OCI-LY1 (cell line): ENCODE measurements around the gene GTF2H4.

Experiments used
- H2AFZ ChIP-seq: fragments of 200-600 bp; sonication (generic), shearing (Covaris generic); 2 replicates; pipeline ENCODE4 v1.6.0; 2014; ENCODE audit warnings: antibody characterized with exemption, mild to moderate bottlenecking, low read length
- H3F3A ChIP-seq: fragments of 200-600 bp; sonication (generic), shearing (Covaris generic); 2 replicates; pipeline ENCODE4 v1.6.0; 2014; ENCODE audit warnings: mild to moderate bottlenecking, antibody characterized with exemption, low read length, moderate library complexity; ENCODE audit not compliant: insufficient read depth
- H3K27ac ChIP-seq: fragments of 200-600 bp; sonication (generic); 2 replicates; pipeline ENCODE4 v1.5.1; 2014; ENCODE audit warnings: low read length, mixed run types, mild to moderate bottlenecking, low read depth; ENCODE audit not compliant: poor library complexity, severe bottlenecking
- H3K27me3 ChIP-seq: fragments of 200-600 bp; sonication (generic); 2 replicates; pipeline ENCODE4 v1.6.0; 2014; ENCODE audit warnings: antibody characterized with exemption, mild to moderate bottlenecking, low read length, moderate library complexity; ENCODE audit not compliant: insufficient read depth
- H3K36me3 ChIP-seq: fragments of 200-600 bp; sonication (generic); 2 replicates; pipeline ENCODE4 v1.6.1; 2014; ENCODE audit warnings: mild to moderate bottlenecking, antibody characterized with exemption, low read length, moderate library complexity, mixed read lengths; ENCODE audit not compliant: insufficient read depth
- H3K4me1 ChIP-seq: fragments of 200-600 bp; sonication (generic); 2 replicates; pipeline ENCODE4 v1.5.1; 2014; ENCODE audit warnings: mild to moderate bottlenecking, low read length, moderate library complexity; ENCODE audit not compliant: insufficient read depth, severe bottlenecking
- H3K4me2 ChIP-seq: fragments of 200-600 bp; sonication (generic), shearing (Covaris generic); 2 replicates; pipeline ENCODE4 v1.6.1; 2014; ENCODE audit warnings: low read length
- H3K4me3 ChIP-seq: fragments of 200-600 bp; sonication (generic); 2 replicates; pipeline ENCODE4 v1.5.1; 2014; ENCODE audit warnings: low read length, low read depth, mild to moderate bottlenecking, mixed read lengths; ENCODE audit not compliant: poor library complexity, severe bottlenecking
- H3K79me2 ChIP-seq: fragments of 200-600 bp; shearing (Covaris generic); 2 replicates; pipeline ENCODE4 v1.6.1; 2016; ENCODE audit warnings: mixed run types, low read length, mixed read lengths; ENCODE audit not compliant: insufficient read depth
- H3K9ac ChIP-seq: fragments of 200-600 bp; sonication (generic), shearing (Covaris generic); 2 replicates; pipeline ENCODE4 v1.6.1; 2014; ENCODE audit warnings: mild to moderate bottlenecking, low read length, mixed read lengths
- H3K9me2 ChIP-seq: fragments of 200-600 bp; sonication (generic), shearing (Covaris generic); 2 replicates; pipeline ENCODE4 v1.6.1; 2014; ENCODE audit warnings: low read depth, mild to moderate bottlenecking, low read length, mixed read lengths
- H3K9me3 ChIP-seq: fragments of 200-600 bp; shearing (Covaris generic); 2 replicates; pipeline ENCODE4 v1.6.1; 2014; ENCODE audit warnings: low read length, mixed read lengths
- H4K20me1 ChIP-seq: fragments of 200-600 bp; sonication (generic), shearing (Covaris generic); 2 replicates; pipeline ENCODE4 v1.6.0; 2016; ENCODE audit warnings: mild to moderate bottlenecking, low read length; ENCODE audit not compliant: insufficient read depth
- CTCF ChIP-seq: fragments of 200-600 bp; sonication (generic), shearing (Covaris generic); IDR thresholded peaks from 2 replicates; pipeline ENCODE4 v1.5.1; 2017; ENCODE audit warnings: mild to moderate bottlenecking, antibody characterized with exemption, low read length, moderate library complexity, mixed read lengths
- EZH2 ChIP-seq: fragments of 200-600 bp; sonication (generic), shearing (Covaris generic); IDR thresholded peaks from 2 replicates; pipeline ENCODE4 v1.8.0; 2017; ENCODE audit warnings: borderline replicate concordance, mixed run types, mild to moderate bottlenecking, antibody characterized with exemption, low read length, moderate library complexity, mixed read lengths

Gene GTF2H4

DNA sequence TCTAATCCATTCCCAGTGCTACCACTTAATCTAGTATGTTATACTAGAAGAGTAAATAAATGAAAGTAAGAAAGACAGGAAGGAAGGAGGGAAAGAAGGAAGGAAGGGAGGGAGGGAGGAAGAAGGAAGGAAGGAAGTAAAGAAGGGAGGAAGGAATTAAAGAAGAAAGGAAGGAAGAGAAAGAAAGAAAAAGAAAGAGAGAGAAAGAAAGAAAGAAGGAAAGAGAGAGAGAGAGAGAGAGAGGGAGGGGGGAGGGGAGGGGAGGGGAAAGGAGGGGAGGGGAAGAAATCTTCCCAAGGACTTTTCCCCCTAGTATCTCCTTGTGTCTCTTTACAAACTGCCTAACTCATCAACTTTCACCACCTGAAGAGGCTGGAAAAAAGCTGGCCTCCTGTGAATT, 54.7 kb downstream of the GTF2H4 start:
- no peaks in the 10 kb centered on the region for H3K9me3 ChIP-seq
- H3F3A ChIP-seq, result no peaks in the 10 kb centered on the region
- no peaks in the 10 kb centered on the region for H4K20me1 ChIP-seq
- H3K9me2 ChIP-seq, result no peaks in the 10 kb centered on the region
- no peaks in the 10 kb centered on the region; the same call in 1 of the 2 replicates for H3K27me3 ChIP-seq
- H3K9ac ChIP-seq, result no peak overlapping the region
- H3K36me3 ChIP-seq, result no peaks in the 10 kb centered on the region
- TF ChIP-seq EZH2, result no peak
- TF ChIP-seq CTCF, result no peak
- H3K4me1 ChIP-seq, result no peaks in the 10 kb centered on the region
- no peak overlapping the region for H2AFZ ChIP-seq
- no peak overlapping the region for H3K27ac ChIP-seq
- no peak overlapping the region for H3K4me3 ChIP-seq
- H3K4me2 ChIP-seq, result no peak overlapping the region
- H3K79me2 ChIP-seq, result no peaks in the 10 kb centered on the region

GRCh38 chr6:30963641-30964040, 55.6 kb downstream of the GTF2H4 start:
- H3K4me3 ChIP-seq, result no peak overlapping the region
- H3K9ac ChIP-seq, result no peak overlapping the region
- no peak for TF ChIP-seq CTCF
- TF ChIP-seq EZH2, result no peak
- no peaks in the 10 kb centered on the region for H3K4me1 ChIP-seq
- no peaks in the 10 kb centered on the region; the same call in 1 of the 2 replicates for H3K27me3 ChIP-seq
- no peaks in the 10 kb centered on the region for H3K36me3 ChIP-seq
- no peak overlapping the region for H3K4me2 ChIP-seq
- no peaks in the 10 kb centered on the region for H3K79me2 ChIP-seq
- H3F3A ChIP-seq, result no peaks in the 10 kb centered on the region
- no peaks in the 10 kb centered on the region for H4K20me1 ChIP-seq
- no peak overlapping the region for H3K27ac ChIP-seq
- H2AFZ ChIP-seq, result no peak overlapping the region
- H3K9me2 ChIP-seq, result no peaks in the 10 kb centered on the region
- no peaks in the 10 kb centered on the region for H3K9me3 ChIP-seq
